GM21390 (cell line): ENCODE data around the gene POLD3.
A peak's percentile ranks its signal among the peaks of the same experiment; 100 is the strongest.

Experiments
- ATAC-seq: cut with Tn5 transposase; IDR thresholded peaks from one replicate; pipeline ENCODE4 v1.9.1; 2021; ENCODE audit not compliant: unreplicated experiment

Gene POLD3, protein sequence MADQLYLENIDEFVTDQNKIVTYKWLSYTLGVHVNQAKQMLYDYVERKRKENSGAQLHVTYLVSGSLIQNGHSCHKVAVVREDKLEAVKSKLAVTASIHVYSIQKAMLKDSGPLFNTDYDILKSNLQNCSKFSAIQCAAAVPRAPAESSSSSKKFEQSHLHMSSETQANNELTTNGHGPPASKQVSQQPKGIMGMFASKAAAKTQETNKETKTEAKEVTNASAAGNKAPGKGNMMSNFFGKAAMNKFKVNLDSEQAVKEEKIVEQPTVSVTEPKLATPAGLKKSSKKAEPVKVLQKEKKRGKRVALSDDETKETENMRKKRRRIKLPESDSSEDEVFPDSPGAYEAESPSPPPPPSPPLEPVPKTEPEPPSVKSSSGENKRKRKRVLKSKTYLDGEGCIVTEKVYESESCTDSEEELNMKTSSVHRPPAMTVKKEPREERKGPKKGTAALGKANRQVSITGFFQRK

DNA sequence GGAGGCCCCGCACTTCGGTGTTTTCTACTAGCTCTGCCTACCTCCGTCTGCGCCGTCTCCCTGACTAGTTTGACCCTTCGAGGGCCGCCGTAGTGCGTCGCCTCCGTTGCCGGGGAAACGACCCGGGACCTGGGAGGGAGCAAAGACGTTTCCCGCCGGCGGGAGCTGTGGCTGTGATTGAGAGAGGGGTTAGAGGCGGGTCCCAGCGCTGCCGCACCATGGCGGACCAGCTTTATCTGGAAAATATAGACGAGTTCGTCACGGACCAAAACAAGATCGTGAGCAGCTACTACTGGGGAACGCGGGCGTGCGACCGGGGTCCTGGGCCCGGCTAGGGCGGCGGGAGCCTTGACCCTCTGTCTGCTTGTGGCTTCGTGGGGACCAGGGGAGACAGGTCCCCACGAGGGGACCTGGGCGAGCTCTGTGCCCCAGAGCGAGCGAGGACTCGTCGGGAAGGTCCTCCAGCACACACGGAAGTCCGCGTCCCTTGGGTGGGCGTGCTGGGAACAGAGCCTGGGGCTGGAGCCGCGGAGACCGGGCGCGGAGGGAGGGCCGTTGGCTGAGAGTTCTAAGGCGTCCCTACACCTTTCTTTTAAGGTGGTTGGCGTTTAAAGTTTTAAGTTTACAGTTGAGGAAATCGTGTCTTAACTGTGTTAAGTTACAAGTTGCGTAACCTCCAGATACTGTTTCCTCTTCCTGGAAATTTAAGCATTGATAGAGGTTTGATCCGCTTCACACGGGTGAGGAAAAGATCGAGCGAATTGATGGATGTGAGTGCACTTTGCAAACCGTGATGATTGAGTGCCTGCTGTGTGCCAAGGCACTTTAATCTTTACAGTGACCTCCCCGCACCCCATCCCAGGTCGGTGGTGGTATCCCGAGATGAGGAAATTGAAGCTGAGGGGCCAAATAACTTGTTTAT lies at the start of gene POLD3:
Gene POLD3 (plus strand): TSS at position 142 of the 922 bp plus-strand sequence. CDS start 77 bp downstream, at position 219.
- peak; percentile 92 for ATAC-seq

DNA sequence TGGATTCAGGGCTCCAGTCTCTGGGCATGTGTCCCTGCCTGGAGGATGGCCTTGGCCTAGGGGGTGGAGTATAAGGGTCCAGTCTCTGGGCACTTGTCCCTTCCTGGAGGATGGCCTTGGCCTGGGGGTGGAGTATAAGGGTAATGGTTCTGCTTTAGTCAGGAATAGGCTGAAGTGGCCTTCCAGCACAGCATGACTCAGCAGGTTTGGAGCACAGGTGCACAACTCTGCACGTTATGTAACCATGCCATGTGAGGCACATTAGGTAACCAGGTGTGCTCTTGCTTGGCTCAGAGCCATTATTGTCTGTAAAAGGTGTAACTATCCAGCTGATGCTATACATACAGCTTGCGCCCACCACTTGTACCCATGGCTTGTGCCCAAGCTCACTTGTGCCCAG lies 48.4 kb upstream of the POLD3 start:
- no peak for ATAC-seq

DNA sequence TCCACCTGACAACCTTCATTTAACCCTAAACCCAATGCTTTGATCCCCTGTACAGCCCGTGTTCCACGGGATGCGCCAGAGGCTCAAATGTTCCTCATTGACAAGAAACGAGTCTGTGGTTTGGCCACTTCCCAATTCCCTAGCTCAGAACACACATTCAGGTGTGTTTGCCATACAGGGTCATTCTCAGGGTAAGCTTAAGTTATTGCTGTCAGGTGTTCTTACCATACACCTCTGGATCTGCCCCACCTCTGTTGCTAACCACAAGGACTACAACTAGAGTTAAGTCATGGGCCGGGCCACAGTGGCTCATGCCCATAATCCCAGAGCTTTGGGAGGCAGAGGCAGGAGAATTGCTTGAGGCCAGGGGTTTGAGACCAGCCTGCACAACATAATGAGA lies 45.6 kb upstream of the POLD3 start:
- ATAC-seq, result no peak

DNA sequence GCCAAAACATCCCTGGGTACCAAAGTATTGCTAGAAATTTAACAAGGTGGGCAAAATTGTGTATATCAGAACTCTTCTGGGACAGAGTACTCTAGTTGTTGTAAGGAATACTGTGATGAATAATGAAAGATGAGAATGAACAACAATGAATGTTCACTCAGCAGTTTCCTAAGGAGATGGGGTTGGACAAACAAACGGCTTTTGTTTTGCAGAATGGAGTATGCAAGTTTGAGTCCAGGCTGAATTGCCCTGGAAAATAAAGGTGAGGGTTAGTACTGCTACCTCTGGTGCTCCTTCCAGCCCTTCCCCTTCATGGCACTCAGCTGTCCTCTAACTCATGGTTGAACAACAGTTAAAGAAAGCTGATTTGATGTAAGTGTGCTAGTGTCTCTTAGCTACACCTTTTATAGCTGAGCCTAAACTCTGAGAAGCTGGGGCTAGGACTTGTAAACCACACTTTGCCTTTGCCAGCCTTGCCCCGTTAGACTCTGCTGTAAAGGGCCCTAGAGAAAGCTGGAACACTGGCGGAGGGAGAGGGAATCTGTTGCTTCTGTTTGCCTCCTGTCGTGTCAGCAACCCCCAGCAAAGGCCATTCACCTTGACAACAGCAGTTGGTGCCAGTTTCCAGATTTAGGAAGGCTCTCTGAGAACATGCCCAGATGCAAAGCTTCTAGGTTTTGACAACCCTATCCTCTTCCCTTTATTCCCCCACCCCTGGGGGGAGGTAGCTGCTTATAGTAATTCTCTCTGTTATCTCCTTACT lies 41.2 kb upstream of the POLD3 start:
- no peak for ATAC-seq

DNA sequence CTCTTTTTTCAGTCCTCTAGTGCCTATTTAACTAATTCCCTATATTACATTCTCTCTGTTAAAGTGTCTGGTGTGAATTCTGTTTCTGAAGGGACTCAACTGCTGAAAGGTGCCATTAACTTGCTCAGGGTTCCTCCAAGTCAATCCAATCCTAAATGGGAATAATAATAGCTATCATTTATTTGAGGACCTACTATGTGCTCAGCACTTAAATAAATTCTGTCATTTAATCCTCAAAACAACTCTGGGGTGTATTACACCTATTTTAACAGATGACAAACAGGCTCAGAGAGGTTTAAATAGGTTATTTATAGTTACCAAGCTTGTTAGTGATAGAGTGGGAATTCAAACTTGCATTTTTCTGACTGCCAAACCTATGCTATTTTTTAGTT lies 40.6 kb upstream of the POLD3 start:
- no peak for ATAC-seq

DNA sequence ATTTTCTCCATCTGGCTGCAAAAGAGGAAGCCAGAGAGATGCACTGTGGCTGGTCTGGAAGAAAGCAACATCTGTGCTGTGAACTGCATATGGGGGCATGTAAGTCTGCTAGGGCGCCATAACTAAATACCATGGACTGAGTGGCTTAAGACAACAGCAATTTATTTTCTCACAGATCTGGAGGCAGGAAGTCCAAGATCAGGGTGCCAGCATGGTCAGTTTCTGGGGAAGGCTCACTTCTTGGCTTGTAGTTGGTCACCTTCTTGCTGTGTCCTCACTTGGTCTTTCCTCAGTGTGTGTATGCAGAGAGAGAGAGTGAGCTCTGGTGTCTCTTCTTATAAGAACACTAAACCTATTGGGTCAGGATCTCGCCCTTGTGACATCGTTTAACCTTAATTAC lies 34.9 kb upstream of the POLD3 start:
- no peak for ATAC-seq

DNA sequence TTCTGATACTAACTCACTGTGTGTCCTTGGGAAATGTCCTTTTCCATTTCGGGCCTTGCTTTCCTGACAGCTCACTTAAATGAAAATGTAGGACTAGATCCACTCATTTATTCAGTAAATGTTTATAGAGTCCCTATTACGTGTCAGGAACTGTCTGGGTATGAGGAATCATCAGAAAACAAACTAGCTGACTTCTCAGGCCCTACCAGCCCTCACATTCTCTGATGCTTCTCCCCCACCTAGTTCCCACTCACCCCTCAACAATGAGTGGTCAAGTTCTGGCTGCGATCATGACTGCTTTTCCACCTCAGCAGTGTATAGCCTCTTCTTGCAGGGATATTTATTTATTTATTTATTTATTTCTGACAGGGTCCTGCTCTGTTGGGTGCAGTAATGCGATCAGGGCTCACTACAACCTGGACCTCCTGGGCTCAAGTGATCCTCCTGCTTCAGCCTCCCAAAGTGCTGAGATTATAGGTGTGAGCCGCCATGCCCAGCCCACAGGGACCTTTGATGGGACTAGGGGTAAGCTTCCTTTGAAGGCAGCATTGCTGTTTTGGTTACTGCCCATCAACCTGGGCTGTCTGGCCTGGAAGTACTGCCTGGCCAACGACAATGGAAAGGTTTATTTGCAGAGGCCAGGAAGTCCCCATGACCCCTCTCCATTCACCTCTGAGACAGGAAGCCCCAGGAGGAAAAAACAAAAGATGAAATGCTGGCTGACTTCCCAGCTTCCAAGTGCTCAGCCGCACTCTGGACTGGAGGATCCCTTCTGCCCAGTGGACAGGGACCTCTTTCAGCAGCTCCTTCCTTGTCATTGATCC lies 33.1 kb upstream of the POLD3 start:
- ATAC-seq, result no peak

DNA sequence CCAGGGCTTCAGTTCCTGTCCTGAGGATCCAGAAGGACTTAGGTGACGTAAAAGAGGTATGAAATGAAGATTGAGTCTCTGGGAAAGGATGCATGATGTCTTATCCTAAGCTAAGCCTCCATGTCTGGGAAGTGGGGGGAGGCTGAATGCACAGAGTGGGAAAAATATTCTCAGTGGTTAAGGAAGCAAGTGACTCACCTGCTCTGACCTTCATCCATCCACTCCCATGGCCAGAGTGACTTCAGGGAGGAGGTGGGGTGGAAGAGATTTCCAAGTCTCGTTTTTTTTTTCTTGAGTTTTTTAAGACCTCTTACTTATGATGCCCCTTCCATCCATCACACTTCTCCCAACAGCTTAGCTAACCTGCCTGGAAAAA lies 32.5 kb upstream of the POLD3 start:
- no peak for ATAC-seq

DNA sequence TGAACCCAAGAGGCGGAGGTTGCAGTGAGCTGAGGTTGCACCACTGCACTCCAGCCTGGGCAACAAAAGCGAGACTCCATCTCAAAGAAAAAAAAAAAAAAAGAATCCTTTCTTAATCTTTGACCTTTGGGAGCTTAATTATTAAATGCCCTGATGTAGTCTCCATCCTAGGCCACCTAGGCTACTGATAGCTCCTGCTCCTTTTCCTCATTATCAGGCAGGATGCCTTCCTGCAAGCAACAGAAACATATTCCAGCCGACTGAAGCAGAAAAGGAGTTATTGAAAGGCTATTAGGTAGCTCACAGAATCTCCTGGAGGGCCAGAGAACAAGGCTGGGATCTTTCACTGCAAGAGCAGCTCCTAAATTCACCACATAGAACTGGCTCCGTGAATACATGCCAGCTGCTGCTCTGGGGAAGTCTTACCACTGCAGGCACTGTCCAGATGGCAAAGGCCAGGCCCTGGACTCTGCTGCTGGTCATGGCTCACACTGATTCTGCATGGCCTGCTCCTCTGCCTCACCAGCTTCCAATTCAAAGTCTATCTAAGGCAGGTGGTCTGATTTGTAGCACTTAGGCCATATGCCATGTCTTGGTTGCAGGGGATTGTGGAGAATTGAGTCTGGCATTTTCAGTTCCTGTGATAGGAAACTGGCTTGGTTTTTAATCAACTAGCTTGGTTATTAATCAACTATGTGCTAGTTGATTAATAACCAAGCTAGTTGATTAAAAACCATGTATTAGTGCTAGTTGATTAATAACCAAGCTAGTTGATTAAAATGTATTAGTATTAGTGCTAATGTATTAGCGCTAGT lies 26.0 kb upstream of the POLD3 start:
- no peak for ATAC-seq

DNA sequence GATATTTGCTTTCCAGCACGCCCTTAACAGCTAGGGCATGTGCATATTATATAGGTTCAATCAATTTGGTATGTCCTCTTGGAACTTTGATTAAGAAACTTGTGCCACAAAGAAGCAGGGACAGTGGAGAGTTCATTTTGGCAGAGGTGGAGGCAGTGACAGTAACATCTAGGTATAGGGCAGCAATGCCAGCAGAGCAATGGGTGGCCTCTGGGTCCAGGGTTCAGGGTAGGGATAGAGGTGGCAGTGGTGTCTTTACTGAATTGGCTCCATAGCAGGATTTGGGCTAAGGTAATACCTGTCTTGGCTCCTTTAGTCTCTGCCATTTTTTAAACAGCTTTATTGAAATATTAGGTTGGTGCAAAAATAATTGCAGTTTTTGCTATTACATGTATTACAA lies 24.4 kb upstream of the POLD3 start:
- ATAC-seq, result no peak

DNA sequence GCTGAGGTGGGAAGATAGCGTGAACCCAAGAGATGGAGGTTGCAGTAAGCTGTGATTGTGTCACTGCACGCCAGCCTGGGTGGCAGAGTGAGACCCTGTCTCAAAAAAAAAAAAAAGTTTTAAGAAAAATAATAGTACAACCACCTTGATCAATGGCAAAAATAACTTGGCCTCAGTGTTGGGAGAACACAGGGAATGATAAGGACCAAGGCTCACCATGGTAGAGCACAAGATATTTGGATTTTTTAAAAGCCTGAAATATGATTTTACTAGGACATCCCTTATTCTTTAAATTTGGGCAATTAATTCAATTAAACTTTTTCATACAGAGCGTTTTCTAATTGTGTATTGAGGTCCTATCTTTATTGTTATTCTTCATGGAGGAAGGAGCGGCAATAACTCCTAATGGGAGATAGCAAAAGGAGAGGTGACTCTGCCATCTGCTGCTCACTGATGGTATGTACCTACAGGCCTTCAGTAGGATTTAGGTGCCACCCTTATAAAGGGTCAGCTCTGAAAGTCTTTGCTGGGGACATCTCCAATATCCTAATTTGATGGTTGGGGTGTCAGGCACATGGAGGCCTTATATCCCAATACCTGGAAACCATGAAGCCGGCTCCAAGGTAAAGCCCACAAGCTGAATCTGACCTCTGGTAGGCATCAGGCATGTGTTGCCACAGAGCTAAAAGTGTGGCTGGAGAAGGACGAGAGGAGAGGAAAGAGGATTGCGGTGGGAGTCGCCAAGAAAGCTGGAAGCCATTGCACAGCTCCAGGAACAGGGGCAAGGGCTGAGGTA lies 21.9 kb upstream of the POLD3 start:
- no peak for ATAC-seq

DNA sequence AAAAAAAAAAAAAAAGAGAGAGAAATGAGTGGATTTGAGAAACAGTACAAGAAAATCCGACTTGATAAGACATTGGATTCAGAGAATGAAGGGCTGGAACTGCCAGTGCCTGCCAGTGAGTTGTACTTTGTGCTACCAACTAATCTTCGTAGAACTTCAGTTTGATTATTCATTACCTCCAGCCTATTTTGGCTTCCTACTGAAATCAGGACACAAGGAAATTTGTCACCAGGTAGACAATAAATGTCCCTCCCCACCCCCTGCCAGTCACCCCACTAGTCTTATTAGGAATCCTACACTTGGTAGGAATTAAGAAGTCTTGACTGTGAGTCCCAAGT lies 21.4 kb upstream of the POLD3 start:
- ATAC-seq, result no peak

DNA sequence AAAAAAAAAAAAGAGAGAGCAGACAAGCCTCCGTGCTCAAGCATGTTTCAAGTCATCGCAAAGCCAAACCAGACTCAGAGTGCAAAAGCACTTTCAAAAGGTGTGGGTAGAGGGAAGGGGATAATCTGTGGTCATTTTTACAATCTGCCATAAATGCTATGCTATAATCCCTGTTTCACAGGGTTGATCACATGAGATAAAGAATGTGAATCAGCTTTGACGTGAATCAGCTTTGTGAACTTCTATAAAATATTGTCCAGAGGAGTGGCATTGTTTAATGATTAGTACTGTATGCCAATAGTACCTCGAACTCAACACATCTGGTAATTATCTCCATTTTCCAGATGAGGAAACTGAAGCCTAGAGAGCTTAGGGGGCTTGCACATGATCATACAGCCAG lies 20.0 kb upstream of the POLD3 start:
- no peak for ATAC-seq

DNA sequence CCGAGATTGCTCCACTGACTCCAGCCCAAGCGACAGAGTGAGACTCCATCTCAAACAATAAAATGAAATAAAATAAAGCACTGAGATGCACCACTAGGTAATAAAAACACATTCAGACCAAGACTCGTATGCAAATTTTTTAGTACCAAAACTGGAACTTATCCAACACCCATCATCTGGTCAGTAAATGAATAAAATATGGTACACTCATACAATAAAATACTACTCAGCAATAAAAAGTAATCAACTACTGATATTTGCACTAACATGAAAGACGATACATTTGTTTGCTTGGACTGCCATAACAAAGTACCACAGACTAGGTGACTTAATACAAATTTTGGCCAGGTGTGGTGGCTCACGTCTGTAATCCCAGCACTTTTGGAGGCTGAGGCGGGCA lies 17.8 kb upstream of the POLD3 start:
- ATAC-seq, result no peak

DNA sequence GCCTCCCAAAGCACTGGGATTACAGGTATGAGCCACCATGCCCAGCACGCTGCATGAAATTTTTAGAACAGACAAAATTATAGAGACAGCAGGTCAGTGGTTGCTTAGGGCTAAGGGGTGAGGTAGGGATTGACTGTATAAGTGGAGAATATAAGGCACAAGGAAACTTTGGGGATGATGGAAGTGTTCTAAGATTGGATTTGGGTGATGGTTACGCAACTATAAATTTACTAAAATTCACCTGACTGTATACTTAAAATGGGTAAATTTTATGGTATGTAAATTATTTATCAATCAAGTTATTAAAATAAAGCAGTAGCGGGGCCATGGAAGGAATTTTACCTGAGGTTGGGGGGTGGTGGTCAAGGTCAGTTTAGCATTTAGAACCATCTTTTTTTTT lies 16.4 kb upstream of the POLD3 start:
- ATAC-seq, result no peak

DNA sequence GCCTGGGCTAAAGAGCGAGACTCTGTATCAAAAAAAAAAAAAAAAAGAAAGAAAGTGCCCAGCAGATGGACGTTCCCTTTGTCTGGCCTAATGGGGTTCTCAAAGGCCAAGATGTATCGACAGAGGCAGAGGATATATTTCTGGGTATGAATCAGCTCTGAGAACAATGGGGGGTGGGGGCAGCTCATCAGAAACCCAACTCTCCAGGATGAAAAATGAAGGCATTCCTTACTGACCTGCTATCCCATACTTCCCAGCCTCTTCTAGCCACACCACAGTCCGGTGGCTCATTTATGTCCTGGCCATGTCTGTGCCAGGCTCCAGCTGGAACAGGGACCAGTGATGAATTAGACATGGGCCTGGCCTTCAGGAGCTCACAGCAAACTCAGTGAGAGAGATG lies 15.2 kb upstream of the POLD3 start:
- no peak for ATAC-seq

DNA sequence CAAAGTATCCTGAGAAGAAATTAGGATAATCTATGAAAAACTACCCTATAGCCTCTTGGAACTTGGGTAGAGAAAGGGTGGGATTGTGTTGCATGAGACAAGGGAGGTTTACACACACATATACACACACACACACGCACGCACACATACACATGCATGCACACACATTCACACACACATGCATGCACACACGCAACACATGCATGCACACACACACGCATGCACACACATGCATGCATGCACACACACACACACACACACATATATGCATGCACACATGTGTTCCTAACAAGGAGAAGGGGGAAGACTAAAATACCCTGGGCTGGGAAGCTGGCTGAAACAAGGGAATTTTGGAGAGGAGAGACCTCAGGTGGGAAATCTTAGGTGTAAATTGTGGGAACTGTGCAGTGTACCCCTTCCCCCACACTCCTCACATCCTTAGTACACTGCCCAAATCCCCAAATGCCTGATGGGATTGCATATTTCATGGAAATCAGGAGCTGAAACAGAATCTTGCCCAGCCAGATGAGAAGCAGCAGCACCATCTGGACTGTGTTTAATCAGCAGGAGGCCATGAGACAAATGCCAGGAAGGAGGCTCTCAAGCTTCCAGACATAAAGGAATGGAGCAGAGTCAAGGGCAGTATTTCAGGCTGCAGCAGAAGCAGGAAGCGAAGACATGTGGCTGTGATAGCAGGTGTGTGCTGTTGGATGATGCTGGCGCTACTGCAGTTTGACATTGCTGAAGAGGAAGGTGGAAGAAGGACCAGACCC lies 14.6 kb upstream of the POLD3 start:
- no peak for ATAC-seq

DNA sequence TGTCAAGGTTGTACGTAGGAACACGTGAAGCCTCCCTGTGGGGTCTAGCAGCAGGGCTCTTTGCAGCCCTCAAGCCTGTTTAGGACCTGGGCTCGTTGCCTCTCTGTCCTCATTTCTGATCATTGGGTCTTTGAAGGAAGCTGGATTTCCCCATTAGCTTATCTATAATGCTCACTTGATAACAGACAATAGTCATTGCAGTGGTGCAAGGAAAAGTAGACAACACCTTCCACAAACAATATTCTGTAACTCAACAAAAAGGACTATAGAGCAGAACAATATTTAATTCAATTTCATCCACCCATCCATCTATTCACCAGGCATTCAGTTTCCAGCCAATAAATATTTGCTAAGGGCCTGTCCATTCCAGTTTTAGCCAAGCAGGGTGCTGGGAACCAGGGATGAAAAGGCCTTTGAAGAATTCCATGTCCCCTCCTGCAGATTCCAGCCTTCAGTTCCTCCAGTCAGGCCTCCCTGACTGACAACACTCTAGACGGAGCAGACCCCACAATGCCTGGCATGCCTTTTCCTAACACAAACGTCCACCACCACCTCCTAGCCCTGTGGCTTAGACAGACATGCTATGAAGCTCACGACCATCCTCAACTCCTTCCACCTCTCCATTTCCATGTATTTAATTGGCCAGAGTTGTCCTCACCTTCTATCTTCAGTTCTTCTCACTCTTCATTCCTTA lies 12.7 kb upstream of the POLD3 start:
- ATAC-seq, result no peak
